Measurements from ENCODE around the gene VSIR. TPM values are rescaled to one million over a fixed set of nuclear protein-coding genes. Genes with fewer than 3 reads are reported as not detected.

VSIR gene
- total and polyA plus RNA-seq, 9 of the 15 experiments (the other 6 are each of a cell fraction or from before 2014, with no cell fraction given) = 0.14 to 20.5 (median 9.3) TPM

DNA sequence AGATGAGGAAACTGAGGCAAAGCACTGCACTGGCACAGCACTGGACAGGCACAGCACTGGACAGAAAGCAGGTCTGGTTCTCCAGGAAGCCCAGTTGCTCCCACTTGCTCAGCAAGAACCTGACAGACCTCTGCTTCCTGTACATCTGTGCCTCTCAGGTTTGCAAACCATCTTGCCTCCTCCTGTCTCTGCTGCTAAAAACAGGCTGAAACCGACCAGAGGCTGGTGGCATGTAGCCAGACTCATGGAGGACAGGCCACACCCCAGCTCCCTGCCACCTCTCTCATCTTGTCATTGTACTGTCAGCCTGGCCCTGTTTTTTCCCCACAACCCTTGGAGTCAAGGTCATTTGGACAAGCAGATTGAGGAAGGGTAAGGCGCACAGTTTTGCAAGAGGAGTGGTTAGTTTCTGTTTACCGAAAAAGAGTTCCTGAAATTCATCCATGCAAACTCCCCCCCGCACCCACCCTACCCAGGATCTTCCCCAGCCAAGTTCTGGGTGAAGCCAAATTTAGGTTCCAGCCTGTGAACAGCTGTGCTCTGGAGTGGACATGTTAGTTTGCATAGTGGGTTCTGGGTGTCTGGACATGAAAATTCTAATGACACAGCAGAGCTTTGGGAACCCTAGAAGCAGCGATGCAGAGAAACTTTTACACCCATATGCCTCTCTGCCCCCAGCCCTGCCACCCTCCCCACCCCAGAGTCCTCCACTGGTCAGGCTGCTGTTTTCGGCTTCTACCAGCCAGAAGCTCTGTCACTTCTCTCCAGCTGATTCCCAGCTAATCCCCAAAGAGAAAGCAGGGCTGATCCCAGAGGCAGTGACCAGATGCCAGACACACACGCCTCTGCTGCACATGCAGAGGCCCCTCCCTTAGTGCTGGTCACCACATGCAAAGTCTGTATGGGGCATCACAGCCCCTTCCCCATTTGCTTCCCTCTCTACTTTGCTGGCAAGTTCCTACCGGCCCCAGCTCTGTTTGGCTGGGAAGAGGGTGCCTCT lies 45.3 kb downstream of the VSIR start (continued):
- TF ChIP-seq EWSR1 (IDR thresholded peaks at IDR 0.05; ENCODE audit: borderline replicate concordance, low read depth, partially characterized antibody) = no peak
- no peak for TF ChIP-seq MCM7 (IDR thresholded peaks at IDR 0.05)
- 0 out of 2 replicates have a peak, but pooled peaks have one; percentile 33 for TF ChIP-seq CTBP1 (IDR thresholded peaks at IDR 0.05; ENCODE audit: borderline replicate concordance)
- no peak for TF ChIP-seq CBX3 (IDR thresholded peaks at IDR 0.05; ENCODE audit: borderline replicate concordance in 1 of 2, low read length in 2 of 2)
- TF ChIP-seq BHLHE40 (IDR thresholded peaks at IDR 0.05; ENCODE audit: low read length) = no peak
- TF ChIP-seq GABPB1 (CRISPR knock-in tag; IDR thresholded peaks at IDR 0.05) = 0 out of 2 replicates have a peak, but pooled peaks have one; percentile 35
- peak; percentile 28; the same call in 1 of the 2 replicates for TF ChIP-seq SPI1 (IDR thresholded peaks at IDR 0.05; ENCODE audit: borderline replicate concordance, low read depth, low read length)
- peak; percentile 81 for TF ChIP-seq HDGF (IDR thresholded peaks at IDR 0.05)
- TF ChIP-seq PCBP1 (IDR thresholded peaks at IDR 0.05; ENCODE audit: low read depth, low read length, poor library complexity, severe bottlenecking) = no peak
- TF ChIP-seq NCOA1 (IDR thresholded peaks at IDR 0.05; ENCODE audit: low read depth) = peak; percentile 27; the same call in 1 of the 2 replicates
- no peak; a peak in 1 of 4 replicates for TF ChIP-seq HDAC1 (IDR thresholded peaks at IDR 0.05)
- no peak for TF ChIP-seq GTF2F1 (IDR thresholded peaks at IDR 0.05; ENCODE audit: low read depth, low read length)
- no peak for TF ChIP-seq RB1 (IDR thresholded peaks at IDR 0.05; ENCODE audit: low read depth)
- peak; percentile 89 for TF ChIP-seq BCOR (IDR thresholded peaks at IDR 0.05)
- TF ChIP-seq MEIS2 (IDR thresholded peaks at IDR 0.05; ENCODE audit: partially characterized antibody) = peak; percentile 30
- no peak for TF ChIP-seq ZBTB1 (CRISPR knock-in tag; IDR thresholded peaks at IDR 0.05; ENCODE audit: borderline replicate concordance, low read depth)
- TF ChIP-seq, protein P1, sequence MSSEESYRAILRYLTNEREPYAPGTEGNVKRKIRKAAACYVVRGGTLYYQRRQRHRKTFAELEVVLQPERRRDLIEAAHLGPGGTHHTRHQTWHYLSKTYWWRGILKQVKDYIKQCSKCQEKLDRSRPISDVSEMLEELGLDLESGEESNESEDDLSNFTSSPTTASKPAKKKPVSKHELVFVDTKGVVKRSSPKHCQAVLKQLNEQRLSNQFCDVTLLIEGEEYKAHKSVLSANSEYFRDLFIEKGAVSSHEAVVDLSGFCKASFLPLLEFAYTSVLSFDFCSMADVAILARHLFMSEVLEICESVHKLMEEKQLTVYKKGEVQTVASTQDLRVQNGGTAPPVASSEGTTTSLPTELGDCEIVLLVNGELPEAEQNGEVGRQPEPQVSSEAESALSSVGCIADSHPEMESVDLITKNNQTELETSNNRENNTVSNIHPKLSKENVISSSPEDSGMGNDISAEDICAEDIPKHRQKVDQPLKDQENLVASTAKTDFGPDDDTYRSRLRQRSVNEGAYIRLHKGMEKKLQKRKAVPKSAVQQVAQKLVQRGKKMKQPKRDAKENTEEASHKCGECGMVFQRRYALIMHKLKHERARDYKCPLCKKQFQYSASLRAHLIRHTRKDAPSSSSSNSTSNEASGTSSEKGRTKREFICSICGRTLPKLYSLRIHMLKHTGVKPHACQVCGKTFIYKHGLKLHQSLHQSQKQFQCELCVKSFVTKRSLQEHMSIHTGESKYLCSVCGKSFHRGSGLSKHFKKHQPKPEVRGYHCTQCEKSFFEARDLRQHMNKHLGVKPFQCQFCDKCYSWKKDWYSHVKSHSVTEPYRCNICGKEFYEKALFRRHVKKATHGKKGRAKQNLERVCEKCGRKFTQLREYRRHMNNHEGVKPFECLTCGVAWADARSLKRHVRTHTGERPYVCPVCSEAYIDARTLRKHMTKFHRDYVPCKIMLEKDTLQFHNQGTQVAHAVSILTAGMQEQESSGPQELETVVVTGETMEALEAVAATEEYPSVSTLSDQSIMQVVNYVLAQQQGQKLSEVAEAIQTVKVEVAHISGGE (CRISPR knock-in tag; IDR thresholded peaks at IDR 0.05) = 0 out of 6 replicates have a peak, but pooled peaks of 1 of the 3 experiments have one; percentile 2
- no peak for TF ChIP-seq TAL1 (IDR thresholded peaks at IDR 0.05)
- no peak for TF ChIP-seq ZNF77 (CRISPR knock-in tag; IDR thresholded peaks at IDR 0.05)
- TF ChIP-seq KLF16 (IDR thresholded peaks at IDR 0.05) = peak; percentile 97
- peak; percentile 19 for TF ChIP-seq CHD4 (IDR thresholded peaks at IDR 0.05; ENCODE audit: insufficient read depth, insufficient replicate concordance, low read depth, low read length, poor library complexity, severe bottlenecking)
- TF ChIP-seq, protein P2, sequence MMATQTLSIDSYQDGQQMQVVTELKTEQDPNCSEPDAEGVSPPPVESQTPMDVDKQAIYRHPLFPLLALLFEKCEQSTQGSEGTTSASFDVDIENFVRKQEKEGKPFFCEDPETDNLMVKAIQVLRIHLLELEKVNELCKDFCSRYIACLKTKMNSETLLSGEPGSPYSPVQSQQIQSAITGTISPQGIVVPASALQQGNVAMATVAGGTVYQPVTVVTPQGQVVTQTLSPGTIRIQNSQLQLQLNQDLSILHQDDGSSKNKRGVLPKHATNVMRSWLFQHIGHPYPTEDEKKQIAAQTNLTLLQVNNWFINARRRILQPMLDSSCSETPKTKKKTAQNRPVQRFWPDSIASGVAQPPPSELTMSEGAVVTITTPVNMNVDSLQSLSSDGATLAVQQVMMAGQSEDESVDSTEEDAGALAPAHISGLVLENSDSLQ (IDR thresholded peaks at IDR 0.05) = peak; percentile 42
- peak; percentile 82 for TF ChIP-seq NFIC (IDR thresholded peaks at IDR 0.05)
